ENCODE measurements around the gene NFAT5. TPM values are rescaled to one million over a fixed set of nuclear protein-coding genes. Genes with fewer than 3 reads are reported as not detected.

Gene NFAT5
- total RNA-seq, result 9.9 and 11.5 TPM in 2 replicates

GRCh38 chr16:69565671-69566239 is at the start of gene NFAT5:
NFAT5 (plus strand) TSS chr16:69565966; CDS start chr16:69566302, 336 bp downstream.

GRCh38 chr16:69726313-69727060 is 160.7 kb downstream of the NFAT5 start, which contains the start of gene NQO1:
NQO1 (minus strand) TSS chr16:69726560; CDS start chr16:69726439, 121 bp downstream.

Other genes starting within 250 kb of the NFAT5 start
- 25.4 and 34.9 TPM in 2 replicates for gene PDF, start 235.4 kb upstream of the NFAT5 start, total RNA-seq
- 21.9 and 33.2 TPM in 2 replicates for gene COG8, start 226.4 kb upstream of the NFAT5 start, total RNA-seq
- 36.7 and 37.1 TPM in 2 replicates for gene NIP7, start 226.2 kb upstream of the NFAT5 start, total RNA-seq
- gene TMED6, start 214.2 kb upstream of the NFAT5 start, total RNA-seq, result not detected in 2 replicates
- gene TERF2, start 180.0 kb upstream of the NFAT5 start, total RNA-seq, result 6.3 and 7.2 TPM in 2 replicates
- gene CYB5B, start 141.3 kb upstream of the NFAT5 start, total RNA-seq, result 71.0 and 76.4 TPM in 2 replicates
- gene NQO1, start 160.6 kb downstream of the NFAT5 start, total RNA-seq, result 138 and 288 TPM in 2 replicates
- 20.5 and 26.6 TPM in 2 replicates for gene NOB1, start 189.0 kb downstream of the NFAT5 start, total RNA-seq
- 12.3 and 12.4 TPM in 2 replicates for gene WWP2, start 196.4 kb downstream of the NFAT5 start, total RNA-seq